ENCODE data around the gene GOPC.
"Not testable (repeated sequence)": the region's sequence is repeated elsewhere in the genome, so short reads cannot be mapped to it uniquely, and the experiment has no call there.

The GOPC gene

DNA sequence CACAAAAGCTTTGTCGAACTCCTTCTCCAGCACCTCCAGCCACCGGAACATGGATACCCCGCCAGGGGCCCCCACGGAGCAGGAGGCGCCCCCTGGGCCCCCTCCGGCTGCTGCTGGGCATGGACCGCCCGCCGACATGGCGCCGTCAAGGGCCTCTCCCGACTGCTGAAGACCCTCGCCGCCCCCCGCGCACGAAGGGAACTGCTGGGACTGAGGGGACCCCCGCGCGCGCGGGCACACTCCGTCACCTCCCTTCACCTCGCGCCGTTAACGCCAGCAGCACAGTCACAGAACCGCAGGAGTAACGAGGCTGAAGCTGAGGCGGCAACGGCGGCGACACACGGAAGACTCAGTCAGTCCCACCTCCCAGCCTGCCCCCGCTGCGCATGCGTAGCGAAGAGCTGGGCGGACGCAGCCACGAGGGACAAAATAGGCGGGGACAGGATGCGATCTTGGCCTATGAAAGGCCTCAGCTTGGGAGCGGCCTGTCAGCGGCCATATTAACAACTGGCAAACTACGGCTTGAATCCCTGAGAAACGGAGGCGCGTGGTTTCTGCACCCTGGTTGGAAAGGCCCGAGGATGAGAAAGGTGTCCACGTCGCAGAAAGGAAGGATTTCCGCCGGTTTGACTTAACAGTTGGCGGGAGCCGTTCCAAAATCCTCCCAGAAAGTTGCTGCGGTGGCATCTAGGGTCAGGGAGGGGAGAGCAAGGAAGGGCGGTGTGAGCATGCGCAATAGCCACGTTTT, at the start of gene GOPC:
Gene GOPC (minus strand): TSS at position 361 of the 748 bp plus-strand sequence. CDS start 223 bp downstream, at position 138.
- Histone ChIP-seq H3K27ac (peak within 1 kb of the TSS; percentile 83 to 96), H3K4me3 (peak within 1 kb of the TSS; percentile 99)
- no peak for TF ChIP-seq CTCF (IDR thresholded peaks at IDR 0.05)
- peak; percentile 97 for DNase-seq (ENCODE audit: low spot score)

GRCh38 chr6:117651984-117652383, 49.7 kb upstream of the GOPC start:
- H3K27ac ChIP-seq; H3K4me3 ChIP-seq; DNase-seq (ENCODE audit: low spot score): not testable (repeated sequence)

DNA sequence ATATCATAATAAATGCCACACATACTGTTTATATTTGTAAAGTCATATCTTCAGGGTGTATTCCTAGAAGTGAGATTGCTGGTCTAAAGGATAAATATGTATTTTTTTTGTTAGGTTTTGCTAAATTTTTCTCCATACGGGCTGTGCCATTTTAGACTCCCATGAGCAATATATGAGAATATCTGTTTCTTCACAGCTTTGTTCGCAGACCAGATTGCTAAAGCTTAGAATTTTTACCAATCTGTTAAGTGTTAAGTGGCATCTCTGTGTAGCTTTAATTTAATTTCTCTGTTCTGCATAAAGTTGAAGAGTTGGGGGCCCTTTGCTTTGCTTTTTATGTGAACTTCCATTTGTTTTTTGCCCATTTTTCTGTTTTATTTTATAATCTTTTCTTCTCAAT, 40.7 kb upstream of the GOPC start:
- H3K27ac ChIP-seq: no peak overlapping the region
- TF ChIP-seq CTCF (IDR thresholded peaks at IDR 0.05): no peak
- no peak for DNase-seq (ENCODE audit: low spot score)
- no peak overlapping the region for H3K4me3 ChIP-seq

- no peak overlapping the region for H3K4me3 ChIP-seq
- no peak for DNase-seq (ENCODE audit: low spot score)
- no peak overlapping the region for H3K27ac ChIP-seq
- TF ChIP-seq CTCF (IDR thresholded peaks at IDR 0.05): no peak
These were observed 35.5 kb upstream of the GOPC start for GRCh38 chr6:117637770-117638169.

- H3K4me3 ChIP-seq: no peak overlapping the region
These were observed 26.9 kb upstream of the GOPC start for GRCh38 chr6:117629119-117629660.

GRCh38 chr6:117627533-117627932, 25.2 kb upstream of the GOPC start:
- H3K4me3 ChIP-seq: no peak overlapping the region
- no peak for DNase-seq (ENCODE audit: low spot score)
- TF ChIP-seq CTCF (IDR thresholded peaks at IDR 0.05): no peak
- no peak overlapping the region for H3K27ac ChIP-seq

More at GRCh38 chr6:117629119-117629660, 26.9 kb upstream of the GOPC start:
- DNase-seq (ENCODE audit: low spot score): no peak
- no peak for TF ChIP-seq CTCF (IDR thresholded peaks at IDR 0.05)
- H3K27ac ChIP-seq: no peak overlapping the region

DNA sequence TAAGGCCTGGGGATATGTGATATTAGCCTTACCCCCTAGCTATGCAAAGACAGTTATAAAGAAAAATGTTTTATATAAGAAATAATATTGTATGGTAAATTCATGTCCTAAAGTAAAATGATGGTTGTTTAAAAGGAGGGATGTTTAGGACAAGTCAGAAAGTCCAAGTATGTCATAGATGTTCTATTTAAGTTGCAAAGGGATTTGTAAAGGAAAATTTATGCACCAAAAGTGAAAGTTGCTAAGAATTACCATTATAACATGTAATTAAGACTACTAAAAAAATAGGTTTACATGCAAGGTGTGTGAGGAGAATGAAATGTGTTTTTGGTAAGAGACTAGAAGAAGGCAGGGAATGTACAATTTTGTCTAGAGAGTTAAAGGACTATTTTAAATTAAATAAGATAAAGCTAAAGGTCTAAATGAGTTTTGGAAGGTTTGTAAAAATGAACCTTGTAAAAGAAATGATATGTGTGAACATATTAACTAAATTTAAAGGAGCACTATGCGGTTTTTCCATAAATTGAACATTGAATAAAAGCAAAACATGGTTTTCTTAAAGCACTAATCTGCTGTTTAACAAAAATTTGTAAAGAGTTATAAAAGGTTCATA, 22.7 kb upstream of the GOPC start:
- no peak for TF ChIP-seq CTCF (IDR thresholded peaks at IDR 0.05)
- no peak for DNase-seq (ENCODE audit: low spot score)
- Histone ChIP-seq H3K4me3 (no peak overlapping the region), H3K27ac (no peak overlapping the region)

All from coronary artery (tissue), 2 donors.